ENCODE results near the gene TMEM231. TPM values are rescaled to one million over a fixed set of nuclear protein-coding genes. Genes with fewer than 3 reads are reported as not detected.
A peak's percentile ranks its signal among the peaks of the same experiment; 100 is the strongest.
"Not testable (repeated sequence)": the region's sequence is repeated elsewhere in the genome, so short reads cannot be mapped to it uniquely, and the experiment has no call there.

Gene TMEM231
- total RNA-seq, 1 experiment from 2014 or later, result 9.2 TPM

- DNase-seq (ENCODE audit: low read depth, low spot score); in situ Hi-C loops (cut with HindIII; ENCODE audit: low pct_unique_long_range_greater_than_20kb, low sequenced_read_pairs): not testable (repeated sequence)
Observed at GRCh38 chr16:75538882-75539565, 17.0 kb downstream of the TMEM231 start.

- DNase-seq (ENCODE audit: low read depth, low spot score), result no peak
- in situ Hi-C loops (cut with HindIII; ENCODE audit: low pct_unique_long_range_greater_than_20kb, low sequenced_read_pairs), result no loop called here
Observed at GRCh38 chr16:75537776-75538175, 18.3 kb downstream of the TMEM231 start.

GRCh38 chr16:75535901-75536300 is 20.2 kb downstream of the TMEM231 start, which contains the start of gene CHST5:
Gene CHST5 (minus strand): TSS chr16:75536108. CDS start chr16:75530384, 5,724 bp downstream.
- DNase-seq (ENCODE audit: low read depth, low spot score), result no peak
- in situ Hi-C loops (cut with HindIII; ENCODE audit: low pct_unique_long_range_greater_than_20kb, low sequenced_read_pairs), result no loop called here

GRCh38 chr16:75535211-75535843 is 20.7 kb downstream of the TMEM231 start:
- no peak for DNase-seq (ENCODE audit: low read depth, low spot score)
- in situ Hi-C loops (cut with HindIII; ENCODE audit: low pct_unique_long_range_greater_than_20kb, low sequenced_read_pairs), result no loop called here

GRCh38 chr16:75534560-75535205 is 21.4 kb downstream of the TMEM231 start:
- DNase-seq (ENCODE audit: low read depth, low spot score), result no peak
- in situ Hi-C loops (cut with HindIII; ENCODE audit: low pct_unique_long_range_greater_than_20kb, low sequenced_read_pairs), result no loop called here

- in situ Hi-C loops (cut with HindIII; ENCODE audit: low pct_unique_long_range_greater_than_20kb, low sequenced_read_pairs), result no loop called here
- DNase-seq (ENCODE audit: low read depth, low spot score), result no peak
Observed at GRCh38 chr16:75532791-75533190, 23.3 kb downstream of the TMEM231 start.

- in situ Hi-C loops (cut with HindIII; ENCODE audit: low pct_unique_long_range_greater_than_20kb, low sequenced_read_pairs), result no loop called here
- no peak for DNase-seq (ENCODE audit: low read depth, low spot score)
Observed at GRCh38 chr16:75532142-75532765, 23.8 kb downstream of the TMEM231 start.

GRCh38 chr16:75529959-75530358 is 26.1 kb downstream of the TMEM231 start:
- no peak for DNase-seq (ENCODE audit: low read depth, low spot score)
- in situ Hi-C loops (cut with HindIII; ENCODE audit: low pct_unique_long_range_greater_than_20kb, low sequenced_read_pairs), result no loop called here

GRCh38 chr16:75529056-75529905 is 26.8 kb downstream of the TMEM231 start:
- in situ Hi-C loops (cut with HindIII; ENCODE audit: low pct_unique_long_range_greater_than_20kb, low sequenced_read_pairs), result no loop called here
- DNase-seq (ENCODE audit: low read depth, low spot score), result no peak

- in situ Hi-C loops (cut with HindIII; ENCODE audit: low pct_unique_long_range_greater_than_20kb, low sequenced_read_pairs), result no loop called here
- DNase-seq (ENCODE audit: low read depth, low spot score), result no peak
Observed at GRCh38 chr16:75527825-75528299, 28.2 kb downstream of the TMEM231 start.

- in situ Hi-C loops (cut with HindIII; ENCODE audit: low pct_unique_long_range_greater_than_20kb, low sequenced_read_pairs), result no loop called here
- no peak for DNase-seq (ENCODE audit: low read depth, low spot score)
Observed at GRCh38 chr16:75526032-75526790, 29.8 kb downstream of the TMEM231 start.

- in situ Hi-C loops (cut with HindIII; ENCODE audit: low pct_unique_long_range_greater_than_20kb, low sequenced_read_pairs), result no loop called here
Observed at GRCh38 chr16:75519175-75519574, 36.9 kb downstream of the TMEM231 start.

GRCh38 chr16:75516189-75516966 is 39.7 kb downstream of the TMEM231 start:
- in situ Hi-C loops (cut with HindIII; ENCODE audit: low pct_unique_long_range_greater_than_20kb, low sequenced_read_pairs); DNase-seq (ENCODE audit: low read depth, low spot score): not testable (repeated sequence)

More at GRCh38 chr16:75519175-75519574, 36.9 kb downstream of the TMEM231 start:
- no peak for DNase-seq (ENCODE audit: low read depth, low spot score)

GRCh38 chr16:75514296-75514695 is 41.8 kb downstream of the TMEM231 start:
- no peak for DNase-seq (ENCODE audit: low read depth, low spot score)
- in situ Hi-C loops (cut with HindIII; ENCODE audit: low pct_unique_long_range_greater_than_20kb, low sequenced_read_pairs), result no loop called here

- peak; percentile 62 for DNase-seq (ENCODE audit: low read depth, low spot score)
- in situ Hi-C loops (cut with HindIII; ENCODE audit: low pct_unique_long_range_greater_than_20kb, low sequenced_read_pairs), result no loop called here
Observed at GRCh38 chr16:75506574-75506973, 49.5 kb downstream of the TMEM231 start.

- in situ Hi-C loops (cut with HindIII; ENCODE audit: low pct_unique_long_range_greater_than_20kb, low sequenced_read_pairs), result no loop called here
- no peak for DNase-seq (ENCODE audit: low read depth, low spot score)
Observed at GRCh38 chr16:75506107-75506506, 49.9 kb downstream of the TMEM231 start.
